GM21390 (cell line): Measurements from ENCODE around the gene ABI3BP.

Source experiments
- ATAC-seq: cut with Tn5 transposase; IDR thresholded peaks from one replicate; pipeline ENCODE4 v1.9.1; 2021; ENCODE audit not compliant: unreplicated experiment

ABI3BP gene

DNA sequence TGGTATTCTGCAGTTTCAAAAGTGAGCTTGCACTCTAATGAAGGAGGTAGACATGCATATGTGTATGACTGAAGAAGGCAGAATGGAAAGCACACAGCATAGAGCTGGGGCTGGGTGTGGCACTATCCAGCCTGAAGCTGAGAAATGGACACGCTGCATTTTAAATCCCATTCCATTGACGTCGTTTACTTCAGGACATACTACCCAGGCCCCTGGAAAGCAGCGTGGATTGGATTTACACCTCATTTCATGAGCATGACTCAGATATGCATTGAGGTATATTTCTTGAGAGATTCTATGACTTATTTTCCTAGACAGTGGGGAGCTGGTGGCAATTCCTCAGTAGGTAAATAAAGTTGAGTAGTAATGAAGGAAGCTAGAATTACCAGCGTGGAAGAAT, 101.4 kb downstream of the ABI3BP start:
- ATAC-seq, result no peak

DNA sequence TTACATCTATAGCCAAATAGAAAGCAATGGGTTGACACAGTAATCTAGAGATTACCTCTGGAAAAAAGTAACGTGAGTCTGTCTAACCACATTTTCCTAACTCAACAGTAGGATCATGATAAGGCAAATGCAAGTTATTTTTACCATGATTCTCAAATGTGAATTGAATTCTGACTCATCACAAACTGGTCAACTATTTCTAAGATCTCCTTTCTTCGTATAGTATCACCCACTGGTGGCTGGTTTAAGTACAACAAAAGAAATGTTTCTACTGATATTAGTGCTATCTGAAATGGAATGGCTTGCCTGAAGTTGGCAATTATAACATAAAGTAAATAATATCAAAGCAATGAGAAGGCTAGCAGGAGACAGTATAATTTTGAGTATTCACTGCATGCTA, 102.2 kb downstream of the ABI3BP start:
- ATAC-seq, result no peak

DNA sequence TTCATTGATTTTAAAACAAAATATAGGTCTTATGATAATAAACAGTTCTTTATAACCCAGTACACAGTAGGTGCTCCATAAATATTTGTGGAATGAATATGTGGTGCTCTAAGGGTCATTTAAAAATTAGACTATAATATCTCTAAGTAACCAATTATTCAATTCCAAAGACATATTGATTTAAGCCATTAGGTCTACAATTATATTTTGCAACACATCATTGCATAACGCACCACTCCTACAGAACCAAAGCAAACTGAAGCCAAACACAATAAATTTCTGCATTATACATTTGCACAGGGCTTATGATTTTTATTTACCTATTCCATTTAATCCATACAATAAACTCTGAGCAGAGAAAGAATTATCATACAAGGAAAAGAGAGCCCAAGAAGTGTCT, 104.3 kb downstream of the ABI3BP start:
- ATAC-seq, result no peak

DNA sequence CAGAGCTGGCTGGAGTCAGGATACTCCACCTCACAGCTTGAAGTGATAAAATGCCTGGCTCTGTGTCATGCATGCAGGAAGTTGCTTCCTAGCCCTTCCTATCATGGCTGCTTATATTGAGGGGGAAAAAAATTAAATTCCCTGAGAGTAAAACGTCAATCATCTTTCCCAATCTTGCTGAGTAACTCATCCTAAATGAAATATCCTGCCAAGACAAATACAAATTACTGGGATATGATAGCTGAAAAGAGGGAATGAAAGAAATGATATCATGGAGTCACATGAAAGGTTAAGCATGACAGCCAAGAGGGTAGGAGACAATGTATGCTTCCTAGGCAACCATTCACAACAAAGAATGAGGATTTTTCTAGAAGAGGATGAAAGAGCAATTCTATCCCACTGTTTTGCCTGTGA, 110.6 kb downstream of the ABI3BP start:
- no peak for ATAC-seq

DNA sequence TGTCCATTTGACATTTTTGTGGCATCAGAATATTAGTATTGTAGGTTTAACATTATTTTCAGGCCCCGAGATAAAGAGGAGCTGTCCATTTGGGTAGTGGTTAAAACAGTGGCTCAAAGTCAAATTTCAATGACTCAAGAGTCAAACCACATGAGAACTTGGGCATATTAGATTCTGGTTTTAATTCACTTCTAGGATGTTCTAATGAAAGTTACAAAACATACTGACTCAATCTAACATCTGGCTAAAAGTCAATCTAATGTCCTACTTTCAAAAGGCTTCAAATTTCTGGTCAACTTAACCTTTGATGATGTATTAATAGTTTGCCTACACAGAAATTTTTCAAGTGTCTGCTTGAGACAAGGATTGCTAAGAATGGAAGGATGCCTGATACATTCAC, 112.4 kb downstream of the ABI3BP start:
- no peak for ATAC-seq

DNA sequence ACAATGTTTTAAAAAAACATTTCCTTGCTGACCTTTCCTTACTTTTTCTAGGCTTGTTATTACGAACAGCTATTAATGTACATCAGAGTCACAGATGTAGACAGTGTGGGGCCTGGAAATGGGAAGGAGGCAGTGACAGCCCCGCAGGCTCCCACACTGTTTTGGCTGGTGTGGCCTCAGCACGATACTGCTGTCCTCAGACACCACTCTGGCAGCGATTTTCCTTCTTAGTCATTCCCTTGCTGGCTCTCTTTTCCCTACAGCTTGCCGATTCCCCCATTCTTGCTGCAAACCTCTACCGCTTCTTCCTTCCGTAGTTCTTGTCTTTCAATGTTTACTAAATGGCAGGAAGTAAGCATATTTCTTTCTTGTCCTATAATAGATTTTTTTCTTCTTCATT, 113.1 kb downstream of the ABI3BP start:
- ATAC-seq, result no peak

DNA sequence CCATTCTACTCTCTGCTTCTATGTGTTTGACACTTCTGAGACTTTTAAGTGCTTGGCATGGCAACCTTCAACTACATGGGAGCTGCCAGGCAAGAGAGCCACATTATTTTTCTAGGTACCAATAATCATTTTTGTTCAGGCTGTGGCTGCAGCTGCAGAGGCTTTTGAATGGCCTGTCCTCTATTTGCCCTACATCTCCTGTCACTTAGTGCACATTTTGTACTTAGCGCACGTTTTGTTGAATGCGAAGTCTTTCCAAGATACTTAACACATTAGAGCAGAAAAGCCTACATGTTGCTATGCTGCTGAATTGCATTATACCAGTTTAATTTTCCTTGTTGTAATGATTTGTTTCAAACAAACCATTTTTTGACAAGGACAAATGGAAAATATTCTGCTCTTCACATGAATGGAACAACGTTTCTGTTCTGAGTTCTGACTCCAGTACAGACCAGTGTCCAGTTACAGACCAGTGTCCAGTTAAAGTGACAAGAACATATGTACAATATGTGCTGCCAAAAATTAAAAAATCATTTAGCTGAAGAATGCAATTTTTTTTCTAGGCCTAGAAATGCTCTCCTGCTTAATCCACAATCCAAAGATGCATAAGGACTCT, 113.9 kb downstream of the ABI3BP start:
- no peak for ATAC-seq

DNA sequence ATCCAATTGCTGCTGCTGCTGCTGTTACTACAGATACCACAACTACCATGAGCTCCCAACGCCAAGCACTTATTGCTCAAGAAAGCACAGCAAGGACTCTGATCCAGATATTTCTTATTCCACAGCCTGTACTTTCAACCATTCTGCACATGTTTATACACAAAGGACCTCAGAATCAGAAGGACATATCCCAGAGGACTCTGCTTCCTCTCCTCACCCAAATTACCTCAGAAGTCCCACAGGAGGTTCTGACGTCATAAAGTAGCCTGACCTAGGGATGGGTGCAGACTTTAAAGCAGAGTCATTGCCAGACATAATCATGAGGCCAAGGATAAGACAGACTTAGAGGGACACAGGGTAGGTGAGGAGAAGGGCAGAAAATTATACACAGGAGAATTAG, 115.9 kb downstream of the ABI3BP start:
- ATAC-seq, result no peak

DNA sequence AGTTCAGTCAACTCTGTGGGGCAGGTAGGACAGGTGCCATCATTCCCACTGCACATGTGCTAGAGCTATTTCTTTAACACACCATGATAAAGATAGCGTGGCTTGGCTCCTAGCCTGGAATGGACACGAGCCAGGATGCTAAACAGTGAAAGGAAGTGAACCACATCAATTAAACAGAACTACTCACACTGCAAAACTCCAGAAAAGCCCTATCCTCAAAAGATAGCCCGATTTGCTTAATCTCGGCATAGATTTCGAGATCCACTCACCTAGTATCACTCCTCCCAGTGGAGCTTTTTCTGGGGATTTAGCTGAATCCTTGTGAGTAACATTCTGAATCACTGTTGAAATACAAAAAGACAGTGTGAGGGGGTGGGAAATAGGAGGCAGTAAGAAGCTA, 118.0 kb downstream of the ABI3BP start:
- no peak for ATAC-seq

DNA sequence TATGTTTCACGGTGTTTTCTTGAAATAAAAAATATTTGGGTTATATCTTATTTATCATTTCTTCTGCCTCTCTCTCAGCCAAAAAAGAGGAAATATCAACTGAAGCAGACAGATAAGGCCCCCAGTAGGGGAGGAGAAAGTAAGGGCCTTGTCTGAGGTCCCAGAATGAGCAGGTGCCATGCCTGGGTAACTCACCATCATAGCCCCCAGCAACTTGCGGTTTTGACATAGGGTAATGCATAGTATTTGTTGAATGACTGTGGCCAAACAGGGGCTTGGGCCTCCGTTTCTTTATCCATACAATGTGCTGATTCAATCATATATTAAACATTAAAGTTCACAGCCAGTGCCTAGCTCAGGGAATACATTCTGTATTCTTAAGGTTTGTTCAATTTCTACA, 119.6 kb downstream of the ABI3BP start:
- no peak for ATAC-seq

DNA sequence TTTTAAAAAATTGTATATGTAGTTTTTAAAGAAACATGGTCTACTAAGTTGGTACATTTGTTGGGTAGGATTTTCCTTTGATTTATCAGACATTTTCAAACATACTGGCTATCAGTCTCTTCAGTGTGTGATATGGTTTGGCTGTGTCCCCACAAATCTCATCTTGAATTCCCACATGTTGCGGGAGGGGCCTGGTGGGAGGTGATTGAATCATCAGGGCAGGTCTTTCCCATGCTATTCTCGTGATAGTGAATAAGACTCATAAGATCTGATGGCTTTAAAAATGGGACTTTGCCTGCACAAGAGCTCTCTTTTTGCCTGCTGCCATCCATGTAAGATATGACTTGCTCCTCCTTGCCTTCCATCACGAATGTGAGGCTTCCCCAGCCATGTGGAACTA, 121.9 kb downstream of the ABI3BP start:
- ATAC-seq, result no peak

DNA sequence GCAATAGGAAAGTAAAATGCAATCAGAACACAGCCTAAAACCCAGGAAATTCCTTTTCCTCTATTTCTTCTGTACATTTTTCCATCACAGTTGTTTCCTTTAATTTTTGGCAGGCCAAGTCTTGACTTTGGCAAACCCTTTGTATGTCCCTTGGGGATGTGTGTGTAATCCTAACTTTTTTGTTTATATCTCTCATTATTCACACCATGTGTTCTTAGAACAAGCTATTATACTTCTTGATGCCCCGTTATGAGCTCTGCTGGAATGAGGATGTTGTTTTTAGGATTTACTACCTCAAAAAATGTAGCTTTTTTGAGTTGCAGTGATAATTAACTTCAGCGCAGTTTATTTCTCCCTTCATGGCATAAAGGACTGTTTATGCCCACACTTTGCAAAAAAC, 123.4 kb downstream of the ABI3BP start:
- no peak for ATAC-seq

DNA sequence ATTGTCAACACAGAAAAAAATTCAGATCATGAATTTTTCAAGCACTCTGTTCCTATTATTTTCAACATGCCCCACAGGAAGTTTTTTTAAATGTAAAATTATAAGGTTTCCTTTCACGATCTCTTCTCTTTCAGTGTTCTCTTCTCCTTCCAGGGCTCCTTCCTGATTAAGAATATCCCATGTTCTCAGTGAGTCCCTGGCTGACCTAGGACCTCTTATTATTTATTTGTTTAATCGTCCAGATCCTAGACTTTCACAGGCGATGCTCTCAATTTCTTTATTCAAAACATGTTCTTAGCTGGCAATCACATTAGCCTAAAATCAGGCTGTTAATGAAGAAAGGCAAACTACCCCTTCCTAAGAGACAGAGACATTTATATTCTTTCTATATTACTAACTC, 124.3 kb downstream of the ABI3BP start:
- ATAC-seq, result no peak

DNA sequence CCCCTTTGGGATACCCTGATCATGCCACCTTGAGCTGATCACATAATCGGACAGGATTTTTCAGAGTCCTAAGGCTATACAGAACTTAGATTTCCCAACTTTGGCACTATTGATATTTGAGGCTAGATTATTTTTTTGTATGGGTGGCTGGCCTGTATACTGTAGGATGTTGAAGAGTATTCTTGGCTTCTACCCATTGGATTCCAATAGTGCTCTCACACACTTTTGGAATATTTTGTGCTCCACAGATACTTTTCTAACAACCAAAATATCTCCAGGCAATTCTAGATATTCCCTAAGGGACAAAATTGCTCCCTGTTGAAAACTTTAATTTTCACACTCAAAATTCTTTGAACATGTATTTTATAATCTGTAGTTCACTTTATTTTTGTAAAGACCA, 125.1 kb downstream of the ABI3BP start:
- ATAC-seq, result no peak

DNA sequence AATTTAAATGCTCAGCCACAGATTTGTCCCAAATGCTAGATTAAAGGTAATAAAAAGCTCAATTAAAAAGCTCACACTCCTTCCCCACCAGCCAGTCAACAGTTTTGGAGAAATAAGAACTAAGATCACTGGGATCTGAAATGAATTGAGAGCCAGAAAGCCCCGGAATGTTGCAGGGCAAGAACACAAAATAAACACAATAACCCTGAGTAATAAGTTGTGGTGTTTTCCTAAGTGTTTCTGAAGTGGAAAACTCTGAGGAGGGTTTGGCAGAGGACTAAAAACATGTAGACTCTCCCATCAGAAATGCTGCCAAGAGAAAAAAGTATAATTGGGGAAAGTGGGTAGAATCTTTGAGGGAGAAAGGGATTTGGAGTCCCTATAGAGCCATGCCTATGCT, 127.8 kb downstream of the ABI3BP start:
- ATAC-seq, result no peak

DNA sequence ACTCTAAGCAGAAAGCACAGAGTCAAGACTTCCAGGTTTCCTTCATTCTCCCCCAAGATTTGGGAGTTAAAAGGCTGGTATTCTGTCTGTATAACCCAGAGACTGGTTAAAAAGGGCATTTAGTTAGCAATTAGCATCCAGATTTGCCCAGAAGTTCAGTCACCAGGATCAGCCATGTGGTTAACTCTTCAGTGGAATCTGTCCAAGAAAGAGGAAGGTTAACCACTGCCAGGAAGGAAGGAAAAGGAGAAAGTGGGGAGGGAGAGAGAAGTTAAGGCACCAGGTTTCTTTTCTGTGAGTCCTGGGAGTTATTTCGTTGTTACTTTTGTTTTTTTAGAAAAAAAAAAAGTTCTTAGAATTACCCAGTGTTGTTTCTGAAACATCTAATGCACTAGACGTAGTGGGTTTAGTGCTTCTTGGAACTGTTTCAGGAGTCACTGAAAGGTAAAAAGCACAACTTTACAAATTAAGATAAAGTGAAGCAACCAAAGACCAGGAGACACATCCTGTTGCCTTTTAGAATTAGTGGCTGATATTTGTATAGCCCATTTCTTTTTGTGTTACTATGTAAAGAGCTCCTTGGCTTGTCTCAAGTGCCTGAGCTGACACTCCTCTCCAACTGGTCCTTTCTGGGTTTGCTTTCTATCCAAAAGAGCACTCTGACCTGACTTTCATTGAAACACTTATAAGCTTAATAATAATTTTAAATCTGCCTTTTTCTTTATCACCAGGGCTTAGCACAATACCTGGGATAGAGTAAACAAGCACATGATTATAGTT, 128.6 kb downstream of the ABI3BP start:
- no peak for ATAC-seq

DNA sequence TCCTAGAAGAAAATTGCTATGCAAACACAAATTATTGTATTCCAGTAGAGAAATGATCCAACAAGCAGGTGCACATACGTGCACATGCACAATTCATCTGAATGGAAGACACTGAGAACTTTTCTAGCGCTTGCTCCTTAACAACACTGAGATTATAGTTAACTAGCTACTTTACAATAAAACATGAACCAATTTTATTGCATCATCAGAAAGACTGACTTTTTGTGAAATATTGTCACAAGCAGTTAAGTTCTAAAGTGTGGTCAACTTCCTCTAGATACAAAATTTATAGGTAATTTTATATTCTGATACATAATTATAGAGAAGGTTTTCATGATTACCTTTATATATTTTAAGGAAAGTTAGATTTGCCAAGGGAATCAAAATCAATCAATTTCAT, 135.4 kb downstream of the ABI3BP start:
- no peak for ATAC-seq

DNA sequence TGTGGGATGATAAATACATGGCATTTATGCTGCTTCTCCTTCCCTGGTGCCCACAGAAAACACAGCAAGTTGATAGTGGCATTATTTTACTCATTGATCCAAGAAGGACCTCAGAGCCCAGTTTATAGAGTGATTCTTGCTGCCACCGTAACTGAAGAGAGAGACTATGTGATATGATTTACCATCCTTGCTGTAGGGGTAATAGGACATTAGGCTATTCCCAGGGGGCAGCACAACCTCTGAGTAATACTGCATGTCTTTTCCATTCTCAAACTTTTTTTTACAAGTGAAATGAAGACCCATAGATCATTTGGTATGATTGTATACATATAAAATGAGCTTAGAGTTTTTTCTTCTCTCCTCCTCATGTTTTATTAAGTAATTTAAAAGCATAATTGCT, 136.4 kb downstream of the ABI3BP start:
- ATAC-seq, result no peak

DNA sequence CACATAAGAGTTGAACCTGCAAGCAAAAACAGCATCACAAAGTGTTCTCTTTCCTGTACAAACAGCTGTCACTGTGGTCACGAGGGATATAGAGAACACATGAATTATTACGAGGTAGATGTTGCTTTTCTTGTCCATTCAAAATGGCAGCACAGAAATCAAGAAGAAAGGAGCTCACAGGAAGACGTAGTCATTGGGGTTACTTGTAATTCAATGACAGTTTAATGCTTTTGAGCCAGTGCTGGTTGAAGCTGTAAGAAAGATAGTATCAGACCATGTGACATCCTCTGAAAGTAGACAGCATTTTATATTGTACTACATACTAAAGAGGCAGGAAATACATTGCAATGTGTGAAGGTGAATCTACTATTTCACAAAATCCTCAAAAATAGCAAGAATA, 140.4 kb downstream of the ABI3BP start:
- ATAC-seq, result no peak

DNA sequence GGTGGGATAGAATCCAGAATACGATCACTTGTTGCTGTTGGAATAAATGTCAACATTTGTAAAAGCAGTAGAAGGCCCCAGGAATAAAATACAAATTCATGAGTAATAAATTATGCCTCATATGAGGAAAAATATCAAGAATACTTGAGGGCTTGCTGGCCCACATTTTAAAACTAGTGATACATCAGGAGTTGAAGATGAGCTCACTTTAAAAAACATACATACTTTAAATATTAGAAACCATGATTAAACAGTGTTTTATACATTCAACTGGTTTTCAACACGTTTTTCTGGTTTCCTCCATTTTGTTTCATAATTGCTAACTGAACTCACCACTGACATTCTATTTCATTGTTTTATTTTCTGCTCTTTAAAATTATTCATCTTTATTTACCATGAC, 142.5 kb downstream of the ABI3BP start:
- no peak for ATAC-seq

DNA sequence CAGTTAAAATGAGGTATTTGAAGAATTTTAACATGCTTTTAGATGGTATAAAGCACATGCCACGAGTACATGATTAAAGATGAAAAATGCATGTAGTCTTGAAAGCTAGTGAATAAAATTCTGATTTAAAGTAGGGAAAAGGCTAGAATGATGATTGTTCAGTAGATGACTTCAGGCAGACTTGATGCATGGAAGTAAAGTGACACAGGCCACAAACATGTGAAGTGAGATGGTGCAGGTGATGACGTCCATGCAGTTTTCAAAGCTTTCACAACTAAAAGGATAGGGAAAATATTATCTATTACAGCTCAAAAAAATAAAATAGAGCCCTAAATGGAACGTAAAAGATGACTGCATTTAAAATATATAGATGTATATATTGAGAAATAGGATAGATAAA, 143.1 kb downstream of the ABI3BP start:
- ATAC-seq, result no peak

DNA sequence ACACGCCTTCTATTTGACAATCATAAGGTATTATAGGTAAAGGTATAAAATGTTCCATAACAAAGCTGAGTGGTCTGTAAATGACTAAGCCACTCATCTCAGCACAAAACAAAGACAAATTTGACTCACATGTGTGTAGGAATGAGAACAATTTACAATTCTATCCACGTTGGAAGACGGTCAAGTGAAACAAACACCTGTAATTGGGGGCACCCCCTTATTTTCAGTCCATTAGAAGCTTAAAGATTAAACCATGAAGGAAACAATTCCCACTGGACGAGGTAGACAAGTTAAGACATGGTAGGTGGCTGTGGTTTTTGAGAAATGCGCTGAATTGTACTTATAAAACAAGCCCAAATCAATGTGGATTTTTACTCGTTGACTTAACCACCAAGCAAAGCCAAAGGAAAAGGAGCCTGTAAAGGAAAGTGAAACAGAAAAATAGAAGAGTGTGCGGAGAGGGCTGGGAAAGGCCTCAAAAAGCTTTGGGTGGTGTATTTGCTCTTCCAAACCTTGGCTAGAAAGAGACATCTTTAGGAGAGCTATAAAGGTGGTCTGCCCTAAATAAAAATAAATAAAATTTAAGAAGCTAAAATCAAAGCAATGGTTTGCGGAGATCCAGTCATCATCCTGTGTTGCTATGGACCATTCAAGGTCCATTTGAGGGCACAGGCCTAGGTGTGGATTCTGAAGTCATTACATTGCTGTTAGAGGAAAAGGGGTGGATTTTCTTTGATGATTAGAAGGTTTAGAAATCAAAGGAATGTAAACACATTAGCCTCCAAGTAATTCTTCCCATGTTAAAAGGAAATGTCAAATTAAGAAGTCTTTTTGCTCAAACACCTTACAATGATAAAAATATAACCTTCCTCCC, 148.9 kb downstream of the ABI3BP start:
- ATAC-seq, result no peak
